ENCODE results near the gene NFYA. TPM values are rescaled to one million over a fixed set of nuclear protein-coding genes. Genes with fewer than 3 reads are reported as not detected.

NFYA gene
- total and polyA plus RNA-seq, 2 of the 4 experiments (the other 2 are of a cell fraction), result 10.9 to 28.5 TPM

GRCh38 chr6:41040101-41040939 is 32.5 kb upstream of the NFYA start:
- H2BK5ac ChIP-seq (ENCODE audit: low read depth, low read length, poor library complexity, severe bottlenecking), result no peak overlapping the region
- no peaks in the 10 kb centered on the region for H3K9me1 ChIP-seq (ENCODE audit: insufficient read depth, low read length)
- no peak overlapping the region for H3K56ac ChIP-seq (ENCODE audit: extremely low read depth, insufficient read depth, low read length)
- no peak overlapping the region for H2BK15ac ChIP-seq (ENCODE audit: low read depth, low read length)
- H4K8ac ChIP-seq (ENCODE audit: low read depth in 2 of 2, low read length in 2 of 2), result no peak overlapping the region
- H3K4me3 ChIP-seq (ENCODE audit: insufficient read depth, low read depth, low read length), result no peak overlapping the region
- TF ChIP-seq RCOR1 (IDR thresholded peaks at IDR 0.05; ENCODE audit: insufficient replicate concordance, low read length) (no peak), MAZ (IDR thresholded peaks at IDR 0.05; ENCODE audit: borderline replicate concordance, low read depth, low read length) (no peak), CTCF (conservative IDR thresholded peaks at IDR 0.05; ENCODE audit: low read depth, low read length) (no peak)
- ChIA-PET POLR2A (ENCODE audit: unreplicated experiment) (no interaction called here), CTCF (interaction anchor here (0.6 to 2.5 kb wide), 3 partner anchors 13 to 179 kb away, joined by 4 to 11 read pairs (median 4); no protein-coding TSS in a partner anchor)
- no peak overlapping the region for H2BK120ac ChIP-seq (ENCODE audit: low read depth, low read length)
- H2AK9ac ChIP-seq (replicated peaks; ENCODE audit: low read depth, low read length, poor library complexity), result peak overlapping the region; percentile 48
- H3K27ac ChIP-seq (ENCODE audit: insufficient read depth, low read length), result no peak overlapping the region
- H4K91ac ChIP-seq (ENCODE audit: insufficient read depth, low read depth, low read length), result no peak overlapping the region
- no peak overlapping the region for H2AFZ ChIP-seq (replicated peaks; ENCODE audit: low read length, poor library complexity)
- BruUV-seq (replicated peaks), result no TSS peak
- H3K4me1 ChIP-seq (ENCODE audit: control insufficient read depth, insufficient read depth, low read length), result no peaks in the 10 kb centered on the region
- DNase-seq (no peak), ATAC-seq (ENCODE audit: low read depth) (no peak)
- WGBS, 2 experiments (ENCODE audit: extremely low coverage in 2 of 2, insufficient read length in 1 of 2), result no CpG with 5 or more reads among the region's 6 CpGs
- no peak overlapping the region for H3K14ac ChIP-seq (replicated peaks; ENCODE audit: low read depth, low read length)
- H2AK5ac ChIP-seq (ENCODE audit: low read depth, low read length), result no peak overlapping the region
- intact Hi-C loops (cut with micrococcal nuclease) (no loop called here), dilution Hi-C loops (cut with HindIII; ENCODE audit: low sequenced_read_pairs, unreplicated experiment) (no loop called here), in situ Hi-C loops (cut with MboI; ENCODE audit: low sequenced_read_pairs) (loop anchor here (25.0 kb wide), 2 partner anchors 1053 to 1678 kb away; no protein-coding TSS in a partner anchor)
- no peak overlapping the region for H3K4me2 ChIP-seq (ENCODE audit: low read depth, low read length)
- no peak overlapping the region for H2BK20ac ChIP-seq (ENCODE audit: low read depth, low read length)
- no peaks in the 10 kb centered on the region for H3K36me3 ChIP-seq (ENCODE audit: control insufficient read depth, insufficient read depth, low read length)
- no peak overlapping the region for H3K4ac ChIP-seq (ENCODE audit: low read depth, low read length)
- no peaks in the 10 kb centered on the region for H3K79me1 ChIP-seq (ENCODE audit: low read depth in 1 of 2, low read length in 2 of 2)
- no peak overlapping the region for H3K9ac ChIP-seq (ENCODE audit: low read depth, low read length)
- H3K27me3 ChIP-seq (ENCODE audit: control insufficient read depth, insufficient read depth, low read length), result peaks cover 8% of the 10 kb centered on the region
- no peak overlapping the region for H3K18ac ChIP-seq (ENCODE audit: low read depth, low read length)
- no peaks in the 10 kb centered on the region for H4K20me1 ChIP-seq (ENCODE audit: insufficient read depth, low read length)
- no peak overlapping the region for H4K5ac ChIP-seq (ENCODE audit: low read depth, low read length)
- H3K9me3 ChIP-seq (ENCODE audit: control insufficient read depth, insufficient read depth, low read length), result no peaks in the 10 kb centered on the region
- H3K23ac ChIP-seq (ENCODE audit: low read depth, low read length), result no peak overlapping the region

Data from IMR-90 (cell line).